G401.6 (cell line): ENCODE measurements around the gene COL4A1.

Experiments
- FAIRE-seq: peaks from 2 replicates; lab custom pipeline; 2012; peaks lifted over from hg19 to GRCh38; lab: Jason Lieb, UNC

COL4A1 gene

DNA sequence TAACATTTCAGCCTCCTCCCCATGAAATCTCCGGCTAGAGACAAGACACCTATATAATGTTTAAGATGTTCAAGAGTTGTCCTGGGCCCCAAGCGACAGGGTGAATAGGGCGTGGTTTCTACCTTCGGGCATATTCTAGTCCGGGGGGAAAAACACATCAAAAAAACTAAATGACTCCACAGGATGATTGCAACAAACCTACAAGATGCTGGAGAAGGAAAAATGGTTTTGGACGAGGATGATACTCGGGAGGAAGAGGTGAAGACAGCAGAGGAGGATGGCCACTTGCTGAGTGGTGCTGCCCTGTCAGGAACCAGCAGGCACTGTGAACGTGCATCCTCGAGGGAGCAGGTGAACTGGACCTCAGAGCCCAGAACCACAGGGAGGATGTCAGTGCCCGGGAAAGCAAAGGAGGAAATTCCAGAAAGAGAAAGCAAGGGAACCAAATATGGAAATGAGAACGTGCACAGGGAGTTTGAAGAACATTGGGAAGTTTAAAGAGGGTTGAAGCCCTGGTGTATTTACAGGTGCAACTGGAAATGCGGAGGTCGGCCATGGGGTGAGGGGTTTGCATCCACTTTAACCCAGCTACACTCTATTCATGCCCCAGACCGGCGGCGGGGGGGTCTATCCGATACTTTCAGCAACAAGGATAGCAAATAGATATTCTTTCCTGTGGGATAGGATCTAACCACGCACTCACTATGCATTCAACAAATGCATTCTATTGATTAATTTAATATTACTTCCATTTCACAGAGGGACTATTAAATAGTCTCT lies 50.6 kb downstream of the COL4A1 start:
- no peak for FAIRE-seq

DNA sequence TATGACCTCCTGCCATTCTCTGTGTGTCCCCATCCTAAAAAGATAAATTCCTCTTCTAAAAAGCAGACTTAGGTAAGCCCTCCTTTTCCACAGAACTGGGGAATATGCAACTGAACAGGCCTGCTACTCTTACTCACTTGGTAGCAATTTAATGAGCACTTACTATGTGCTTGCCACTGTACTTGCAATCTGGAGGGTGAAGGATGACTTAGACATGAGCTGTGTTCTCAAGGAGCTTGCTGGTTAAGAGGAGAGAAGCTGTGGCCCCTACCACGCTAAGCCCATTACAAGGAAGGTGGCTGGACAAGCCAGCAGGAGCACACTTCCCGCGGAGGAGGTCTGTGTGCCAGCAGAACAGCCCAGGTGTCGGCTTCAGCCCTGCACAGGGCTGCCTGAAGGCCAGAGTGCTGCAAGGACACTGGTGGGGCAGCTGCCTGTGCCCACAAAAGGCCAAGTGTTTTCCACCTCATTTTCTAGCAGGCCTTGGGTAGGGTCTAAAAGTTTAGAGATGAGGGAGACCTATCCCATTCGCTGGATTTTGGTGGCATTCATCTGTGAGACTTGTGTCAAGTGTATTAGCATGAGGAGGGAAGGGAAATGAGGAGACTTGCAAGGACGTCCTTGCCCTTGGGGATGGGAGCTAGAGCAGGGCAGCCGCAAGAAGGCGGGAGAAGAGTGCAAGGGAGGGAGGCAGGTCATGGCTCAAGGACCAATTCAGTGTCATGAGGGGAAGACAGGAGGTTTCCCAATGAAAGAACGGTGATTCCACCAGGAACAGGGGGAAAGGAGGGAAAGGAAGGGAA lies 52.0 kb downstream of the COL4A1 start:
- no peak for FAIRE-seq

DNA sequence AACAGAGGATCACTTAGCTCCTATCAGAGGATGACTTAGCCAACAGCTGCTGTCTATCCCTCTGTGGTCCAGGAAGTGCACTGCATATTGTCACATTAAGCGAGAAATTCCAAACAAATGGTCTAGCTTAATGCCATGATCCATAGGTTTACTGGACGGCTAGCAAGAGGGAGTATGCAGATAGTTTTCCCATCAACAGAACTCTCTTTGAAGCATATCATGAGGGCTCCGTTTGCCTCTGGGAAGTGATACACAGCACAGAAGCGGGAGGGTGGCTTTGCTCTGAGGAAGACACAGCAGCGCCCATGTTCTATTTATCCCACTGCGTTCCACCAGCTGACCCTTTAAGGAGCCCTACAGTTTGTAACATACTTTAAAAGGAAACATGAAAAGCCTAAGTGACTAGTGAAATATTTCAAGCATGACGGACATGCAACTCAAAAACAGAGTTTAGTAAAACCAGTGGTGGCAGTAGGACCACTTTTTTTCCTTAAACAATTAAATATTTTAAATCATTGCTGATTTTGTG lies 52.7 kb downstream of the COL4A1 start:
- no peak for FAIRE-seq

DNA sequence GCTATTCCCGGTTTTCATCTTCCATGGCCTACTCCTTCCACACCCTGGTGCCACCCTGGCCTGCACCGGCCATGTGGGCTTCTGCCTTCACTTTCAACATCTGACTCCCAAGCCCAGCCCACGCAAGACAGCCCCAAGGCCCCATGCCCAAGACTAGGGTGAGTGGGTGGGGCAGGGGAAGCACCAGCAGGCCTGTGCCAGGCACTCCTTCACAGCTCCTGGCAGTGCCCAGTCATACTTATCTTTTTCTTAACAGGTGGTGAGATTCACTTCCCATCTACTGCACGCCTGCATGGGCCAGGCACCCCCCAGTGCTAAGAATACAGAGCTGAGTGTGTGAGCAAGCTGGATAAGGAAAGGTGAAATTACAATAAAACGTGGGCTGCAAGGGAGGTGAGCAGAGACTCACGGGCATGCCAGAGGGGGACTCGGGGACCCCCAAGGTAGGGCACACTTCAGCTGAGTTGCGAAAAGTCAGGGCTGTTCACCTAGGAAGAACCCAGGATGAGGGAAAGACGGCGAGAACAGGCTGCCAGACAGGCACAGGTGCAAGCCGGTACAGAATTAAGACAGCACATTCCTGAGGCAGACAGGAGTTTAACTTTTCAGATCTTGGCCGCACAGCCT lies 55.7 kb downstream of the COL4A1 start:
- no peak for FAIRE-seq

DNA sequence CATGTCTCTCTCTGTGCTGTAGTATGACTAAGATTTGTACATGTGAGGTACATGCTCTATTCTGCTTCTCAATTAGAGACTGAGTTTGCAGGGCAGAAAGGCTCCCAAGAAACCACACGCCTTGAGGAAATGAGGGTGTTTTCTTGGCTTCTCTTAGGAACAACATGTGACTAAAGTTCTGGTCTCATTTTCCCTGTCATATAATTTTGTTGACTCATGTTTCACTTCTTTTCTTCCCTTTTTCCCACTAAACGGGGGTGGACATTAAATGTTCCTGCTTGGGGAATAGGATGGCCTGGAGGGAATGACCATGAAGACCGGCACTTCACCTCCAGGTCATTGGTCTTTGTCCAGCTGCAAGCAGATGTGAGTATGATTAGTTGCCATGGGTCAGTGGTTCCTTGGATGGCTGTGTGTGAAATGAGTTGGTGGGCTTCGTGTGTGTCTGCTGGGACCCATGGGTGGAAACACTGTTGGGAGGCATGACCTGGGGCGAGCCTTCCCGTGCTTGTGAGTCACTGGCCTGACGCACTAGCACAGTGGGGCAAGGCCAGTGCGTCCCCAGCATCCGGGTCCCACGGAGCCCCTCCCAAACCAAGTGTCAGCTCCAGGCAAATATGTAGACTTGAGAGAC lies 56.6 kb downstream of the COL4A1 start:
- FAIRE-seq, result no peak

DNA sequence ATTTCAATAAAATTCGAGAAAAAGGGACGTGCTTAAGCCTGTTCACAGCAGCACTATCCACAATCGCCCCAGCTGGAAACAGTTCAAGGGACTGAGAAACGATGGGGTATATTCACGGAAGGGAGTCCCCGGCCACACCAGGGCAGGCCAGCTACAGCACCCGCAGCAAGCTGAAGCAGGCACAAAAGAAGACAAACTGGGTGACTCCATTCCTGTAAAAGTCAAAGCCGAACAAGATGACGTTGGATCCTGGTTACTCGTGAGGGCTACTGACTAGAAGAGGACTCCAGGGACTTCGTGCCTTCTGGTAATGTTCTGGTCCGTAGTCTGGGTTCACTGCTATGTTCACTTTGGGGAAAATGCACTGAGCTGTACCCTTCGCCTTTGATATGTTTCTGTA lies 57.6 kb downstream of the COL4A1 start:
- FAIRE-seq, result no peak

DNA sequence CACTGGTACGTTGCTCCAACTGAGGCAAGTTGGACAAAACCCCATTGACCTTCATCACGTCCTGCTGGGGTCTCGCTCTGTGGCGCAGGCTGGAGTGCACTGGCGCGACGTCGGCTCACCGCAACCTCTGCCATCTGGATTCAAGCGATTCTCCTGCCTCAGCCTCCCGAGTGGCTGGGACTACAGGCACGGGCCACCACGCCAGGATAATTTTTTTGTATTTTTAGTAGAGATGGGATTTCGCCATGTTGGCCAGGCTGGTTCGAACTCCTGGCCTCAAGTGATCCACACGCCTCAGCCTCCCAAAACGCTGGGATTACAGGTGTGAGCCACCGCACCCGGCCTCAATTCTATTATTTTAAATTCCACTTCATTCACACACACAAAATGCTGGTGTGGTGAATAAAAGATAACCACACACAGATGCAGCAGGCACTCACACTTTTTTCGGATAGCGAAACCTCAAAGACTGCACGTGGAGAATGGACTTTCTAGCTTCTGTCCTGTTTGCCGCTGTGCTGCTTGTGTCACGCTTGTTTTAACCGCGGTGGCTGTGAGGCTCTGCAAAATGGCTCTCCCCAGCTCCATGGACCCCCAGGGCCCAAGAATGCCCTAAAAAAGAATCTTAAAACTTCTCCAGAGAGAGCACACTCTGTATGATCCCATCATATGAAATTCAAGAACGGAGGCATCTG lies 58.4 kb downstream of the COL4A1 start:
- FAIRE-seq, result no peak

DNA sequence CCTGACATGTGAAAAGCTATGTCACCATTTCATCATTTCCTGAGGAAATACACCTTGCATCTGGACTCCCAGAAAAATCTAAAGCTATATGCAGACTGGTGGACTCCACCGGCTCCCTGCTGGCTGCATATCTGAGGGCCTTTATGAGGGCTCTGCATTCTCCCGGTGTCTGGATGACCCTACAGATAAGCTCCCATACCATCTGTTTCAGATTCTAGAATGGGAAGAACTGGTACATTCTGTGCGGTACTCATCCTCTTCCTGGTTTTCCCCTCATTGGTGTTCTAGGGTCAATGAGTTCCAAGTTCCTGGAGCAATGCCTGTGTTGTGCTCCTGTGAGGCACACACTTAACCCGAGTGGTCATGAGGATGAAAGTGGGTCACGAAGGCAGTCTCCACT lies 60.4 kb downstream of the COL4A1 start:
- no peak for FAIRE-seq

DNA sequence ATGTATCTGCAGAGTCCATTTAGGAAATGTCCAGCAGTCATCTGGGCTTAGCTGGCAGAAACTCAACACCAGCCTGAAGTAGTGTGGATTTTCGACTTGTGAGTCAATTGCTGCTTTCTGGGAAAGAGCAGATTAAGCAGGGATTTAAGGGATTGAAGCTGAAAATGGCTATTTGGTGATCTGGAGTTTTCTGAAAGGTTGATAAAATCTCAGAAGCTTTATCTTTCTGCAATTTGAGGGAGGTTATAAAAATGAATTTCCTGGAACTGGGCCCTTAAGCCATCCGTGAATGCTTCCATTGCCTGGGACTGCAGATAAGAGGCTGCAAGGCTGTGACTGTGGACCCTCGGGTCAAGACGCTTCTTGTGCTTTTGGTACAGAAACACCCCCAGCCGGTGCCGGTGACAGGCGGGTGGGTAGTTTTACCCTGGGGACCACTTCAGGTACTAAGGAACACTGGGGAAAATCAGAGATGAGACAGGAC lies 61.5 kb downstream of the COL4A1 start:
- no peak for FAIRE-seq

DNA sequence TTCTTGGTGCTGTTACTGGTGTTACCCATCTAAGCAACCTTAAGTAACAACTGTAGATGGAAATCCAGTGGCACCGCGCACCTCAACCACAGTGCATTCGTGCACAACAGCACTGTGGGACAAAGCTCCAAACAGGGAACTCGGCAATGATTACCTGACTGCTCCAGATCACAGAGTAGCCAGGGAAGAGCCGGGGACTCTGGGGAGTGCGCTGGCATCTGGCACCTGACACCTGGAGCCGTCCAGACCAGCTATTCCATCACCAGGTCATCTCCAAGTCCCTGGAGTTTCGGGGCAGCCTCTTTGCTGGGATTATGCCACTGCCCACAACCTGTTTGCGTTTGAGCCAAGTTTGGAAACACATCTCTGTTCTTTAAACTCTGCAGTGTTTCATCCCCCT lies 62.0 kb downstream of the COL4A1 start:
- FAIRE-seq, result no peak

DNA sequence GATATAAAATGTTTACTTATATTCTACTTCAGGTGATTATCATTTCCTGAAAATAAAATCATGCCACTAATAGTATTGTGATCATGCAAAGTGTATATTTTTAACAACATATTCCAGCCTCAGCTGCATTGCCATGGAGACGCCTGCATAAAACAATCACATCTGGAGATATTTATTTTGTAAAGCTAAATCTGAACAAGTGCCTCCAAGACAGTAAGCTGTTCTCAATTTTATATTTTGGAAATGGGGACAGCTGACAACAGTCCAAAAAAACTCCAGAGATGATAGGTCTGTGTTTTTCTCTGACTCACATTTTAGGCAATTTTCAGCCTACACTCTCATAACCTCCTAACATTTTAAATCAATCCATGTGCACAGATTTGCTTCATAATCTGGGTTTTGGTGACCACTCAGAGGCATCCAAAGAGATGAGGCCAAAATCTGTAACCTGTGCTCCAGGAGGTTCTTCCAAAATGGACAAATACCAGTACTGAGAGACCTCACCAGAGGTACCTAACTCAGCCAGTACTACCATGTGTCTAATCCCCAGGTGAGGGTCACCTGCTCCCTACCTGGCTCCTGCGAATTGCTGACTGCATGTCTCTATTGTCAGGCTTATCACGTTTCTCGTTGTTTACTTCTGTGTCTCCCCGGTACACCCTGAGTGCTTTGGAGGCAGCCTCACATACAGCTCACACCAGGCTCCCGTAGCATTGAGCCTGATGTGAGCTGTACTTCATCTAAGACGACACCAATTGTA lies 62.7 kb downstream of the COL4A1 start:
- FAIRE-seq, result no peak

DNA sequence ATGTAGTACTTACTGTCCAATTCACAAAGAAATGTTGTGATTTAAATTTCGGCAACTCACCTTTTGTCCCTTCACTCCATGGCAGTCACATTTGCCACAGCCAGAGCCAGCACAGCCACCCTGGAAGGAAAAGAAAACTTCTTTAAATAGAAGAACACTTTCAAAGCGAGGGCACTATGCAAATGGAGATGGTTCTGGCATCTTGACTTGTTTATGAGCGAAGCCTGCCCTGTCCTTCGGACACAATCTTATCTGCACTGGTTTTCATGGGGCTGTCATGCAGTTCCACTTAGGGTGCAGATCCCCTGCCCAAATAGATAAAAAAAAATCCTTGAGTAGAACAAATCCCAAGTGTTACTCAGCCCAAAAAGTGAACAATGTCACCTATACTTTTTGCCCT lies 64.3 kb downstream of the COL4A1 start:
- no peak for FAIRE-seq

DNA sequence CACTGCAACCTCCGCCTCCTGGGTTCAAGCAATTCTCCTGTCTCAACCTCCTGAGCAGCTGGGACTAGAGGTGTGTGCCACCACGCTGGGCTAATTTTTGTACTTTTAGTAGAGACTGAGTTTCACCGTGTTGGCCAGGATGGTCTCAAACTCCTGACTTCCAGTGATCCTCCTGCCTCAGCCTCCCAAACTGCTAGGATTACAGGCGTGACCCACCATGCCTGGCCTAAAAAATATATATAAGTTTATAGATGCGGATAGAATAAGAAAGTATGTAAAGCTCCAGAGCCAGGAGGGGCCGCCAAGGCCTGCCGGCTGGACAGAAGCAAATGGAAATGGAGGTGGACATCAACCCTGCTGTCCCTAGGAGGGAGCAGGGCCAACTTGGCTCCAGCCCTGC lies 66.0 kb downstream of the COL4A1 start:
- FAIRE-seq, result no peak

DNA sequence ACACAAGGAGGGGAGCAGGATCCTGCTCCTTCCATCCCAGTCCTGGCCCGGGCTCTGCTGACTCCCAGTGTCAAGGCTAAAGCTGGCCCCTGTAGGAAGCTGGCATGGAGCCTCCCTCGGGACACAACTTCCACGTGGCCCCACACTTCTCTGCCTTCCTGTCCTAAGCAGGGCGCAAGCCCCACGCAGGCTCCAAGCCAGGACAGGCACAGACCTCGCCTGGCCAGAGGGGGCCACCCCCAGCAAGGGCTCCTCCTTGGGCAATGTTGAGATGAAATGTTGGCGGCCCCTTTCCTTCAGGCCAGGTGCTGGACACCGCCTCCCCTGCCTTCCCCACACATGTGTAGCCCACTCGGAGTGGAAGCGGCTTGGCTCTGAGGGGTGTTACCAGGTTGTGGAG lies 66.6 kb downstream of the COL4A1 start:
- FAIRE-seq, result no peak

DNA sequence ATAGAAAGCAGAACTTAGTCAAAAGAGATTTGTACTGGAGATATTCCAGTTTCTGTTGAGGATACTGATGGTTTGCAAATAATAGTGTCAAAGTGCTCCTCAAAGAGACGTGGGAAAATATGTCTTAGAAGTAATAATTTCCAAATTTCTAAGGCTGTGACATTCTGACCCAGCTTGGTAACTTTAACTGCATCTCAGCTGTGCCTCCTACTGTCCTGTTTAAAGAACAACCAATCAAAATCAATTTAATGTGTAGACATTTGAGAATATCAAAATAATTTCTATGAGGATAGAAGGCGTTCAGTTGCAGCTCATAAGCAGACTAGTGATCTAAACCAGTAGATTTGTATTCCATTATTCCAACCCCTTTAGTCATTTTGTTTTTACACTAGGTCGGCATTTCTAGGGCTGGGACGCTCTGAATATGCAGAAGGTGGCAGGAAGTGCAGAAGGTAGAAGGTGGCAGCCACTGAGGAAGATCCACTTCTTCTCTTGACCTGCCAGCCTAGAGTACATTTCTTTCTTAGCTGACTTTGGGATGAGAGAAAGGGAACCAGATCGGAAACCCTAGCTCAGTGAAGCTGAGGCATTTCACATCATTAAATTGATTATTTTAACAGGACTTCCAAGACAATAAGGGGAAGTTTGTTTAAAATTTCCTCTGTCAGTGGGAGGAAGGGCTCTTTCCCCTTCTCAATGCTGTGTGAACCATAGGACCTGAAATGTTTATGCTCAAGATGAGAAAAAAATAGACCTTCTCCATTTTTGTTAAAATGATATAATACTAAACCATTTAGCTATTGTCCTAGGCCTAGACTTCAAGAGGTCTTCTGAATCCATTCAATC lies 67.5 kb downstream of the COL4A1 start:
- no peak for FAIRE-seq

DNA sequence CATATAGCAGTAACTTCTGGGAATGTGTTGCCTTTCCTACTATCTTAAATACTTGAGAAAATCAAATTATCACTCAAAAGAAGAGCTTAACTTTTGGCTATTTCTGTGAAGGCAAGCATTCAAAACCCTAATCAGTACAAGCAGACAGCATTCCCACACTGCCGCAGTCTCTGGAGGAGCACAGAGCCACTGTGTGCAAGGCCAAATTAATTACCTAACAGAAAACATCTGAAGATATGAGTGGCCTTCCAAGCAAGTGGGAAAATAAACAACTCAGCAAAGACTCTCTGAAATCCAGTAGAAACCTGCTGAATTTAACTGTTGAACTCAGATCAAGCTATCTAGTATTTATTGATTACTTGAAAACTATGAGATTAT lies 68.2 kb downstream of the COL4A1 start:
- no peak for FAIRE-seq

DNA sequence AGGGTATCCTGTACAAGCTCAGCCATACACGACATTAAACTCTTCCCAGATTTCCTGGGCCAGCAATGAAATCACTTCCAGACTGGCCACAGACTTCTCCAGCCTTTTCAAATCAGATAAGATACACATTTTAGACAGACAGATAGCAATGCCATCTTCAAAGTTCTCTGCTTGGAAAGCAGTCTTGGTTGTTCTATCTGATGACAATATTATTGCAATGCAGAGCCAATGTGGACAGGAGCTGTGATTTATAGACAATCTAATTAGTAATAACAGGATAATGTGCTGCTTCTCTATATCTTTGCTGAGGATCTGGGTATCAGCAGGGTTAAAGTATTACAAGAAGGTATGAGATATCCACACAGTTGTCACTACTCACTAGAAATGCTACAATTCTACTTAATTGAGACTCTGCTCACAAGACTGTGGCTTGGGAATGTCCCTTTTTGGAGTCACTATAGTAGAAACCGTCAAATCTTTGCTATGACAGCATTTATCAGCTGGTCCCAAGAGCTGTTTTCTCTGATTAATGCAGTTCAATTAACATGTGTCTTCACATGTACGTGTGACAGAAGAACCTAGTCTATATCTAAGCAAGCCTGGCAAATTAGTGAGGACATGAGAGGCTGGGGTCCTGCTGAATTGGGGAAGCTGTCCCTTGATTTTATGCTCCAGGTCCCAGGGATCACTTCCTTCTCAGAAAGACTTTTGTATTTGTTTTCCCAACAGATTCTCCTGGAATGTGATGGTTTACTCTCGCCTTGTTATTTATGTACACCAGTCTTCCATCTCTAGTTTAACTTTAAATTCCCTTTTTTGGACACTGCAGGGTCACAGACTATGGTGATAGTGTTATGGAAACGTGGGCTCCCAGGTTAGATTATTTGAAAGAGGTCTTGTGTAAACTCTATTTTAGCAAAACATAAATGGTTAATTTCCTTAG lies 68.8 kb downstream of the COL4A1 start:
- FAIRE-seq, result no peak

DNA sequence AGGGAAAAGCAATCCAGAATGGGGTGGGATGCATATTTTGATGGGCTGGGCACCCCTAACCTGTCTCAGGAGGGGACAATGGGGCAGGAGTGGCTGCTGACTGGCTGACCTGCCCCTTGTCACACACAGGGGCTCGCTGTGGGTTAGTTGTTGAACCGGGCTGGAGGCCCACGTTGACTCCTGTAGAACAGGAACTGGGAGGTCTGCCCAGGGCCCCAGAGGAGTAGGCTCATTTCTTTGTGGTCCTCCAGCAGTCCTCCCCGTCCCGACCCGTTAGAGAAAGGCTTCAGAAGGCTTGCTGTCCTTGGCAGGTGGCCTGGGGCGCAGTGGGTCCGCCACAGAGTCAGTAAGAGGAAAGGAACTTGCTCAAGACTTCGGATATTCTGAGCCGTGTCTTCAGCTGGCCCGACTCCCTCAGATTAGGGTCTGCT lies 70.1 kb downstream of the COL4A1 start:
- FAIRE-seq, result no peak

DNA sequence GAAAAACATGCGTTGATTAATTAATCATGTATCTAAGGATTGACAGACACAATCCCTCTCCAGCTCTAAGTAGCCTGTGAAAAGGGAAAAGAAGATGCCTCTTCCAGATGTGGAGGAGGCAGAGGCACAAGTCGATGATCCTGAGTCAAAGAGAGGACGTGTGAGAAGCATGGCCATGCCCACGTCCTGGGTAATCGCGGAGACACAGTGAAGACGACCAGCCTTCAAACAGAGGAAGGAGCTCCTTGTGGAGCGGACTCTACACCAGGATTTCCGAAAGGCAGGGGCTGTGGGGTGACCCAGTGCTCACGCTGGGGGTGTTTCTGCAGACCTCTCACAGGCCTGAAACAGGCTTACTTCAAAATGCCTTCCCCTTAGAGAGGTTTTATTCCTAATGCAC lies 70.5 kb downstream of the COL4A1 start:
- no peak for FAIRE-seq
